ENCODE data around the gene OSBPL2. TPM values are rescaled to one million over a fixed set of nuclear protein-coding genes. Genes with fewer than 3 reads are reported as not detected.

OSBPL2 gene
- total and polyA plus RNA-seq, 2 donors (not counting 3 experiments of a cell fraction or from before 2014, with no cell fraction given) = 13.1 to 33.0 TPM

- ChIA-PET POLR2A (no interaction called here), CTCF (no interaction called here)
- H3K9me1 ChIP-seq (replicated peaks; ENCODE audit: control insufficient read depth, extremely low read depth, insufficient read depth, low read length) = no peaks in the 10 kb centered on the region
- H3K27ac ChIP-seq (ENCODE audit: insufficient read depth, low read depth, low read length) = no peak overlapping the region
- dilution Hi-C loops (cut with MboI; ENCODE audit: extremely low pct_ligation_motif_present, low sequenced_read_pairs) = no loop called here
- FAIRE-seq = no peak
- no peak overlapping the region for H3K4me3 ChIP-seq (replicated peaks in 1 of 3; ENCODE audit: insufficient read depth in 1 of 3, low read depth in 1 of 3, low read length in 3 of 3)
- BruUV-seq (replicated peaks) = no TSS peak
- no peak overlapping the region for H2AFZ ChIP-seq (ENCODE audit: low read depth, low read length)
- no peaks in the 10 kb centered on the region for H4K20me1 ChIP-seq (replicated peaks; ENCODE audit: control insufficient read depth, extremely low read depth, insufficient read depth, low read length)
- H3K79me2 ChIP-seq (ENCODE audit: control insufficient read depth, insufficient read depth, low read length) = no peaks in the 10 kb centered on the region
- H3K4me2 ChIP-seq (ENCODE audit: insufficient read depth, low read length) = no peak overlapping the region
- H3K27me3 ChIP-seq (ENCODE audit: control insufficient read depth in 2 of 2, insufficient read depth in 2 of 2, low read length in 2 of 2) = no peaks in the 10 kb centered on the region
- H3K4me1 ChIP-seq (ENCODE audit: control insufficient read depth, extremely low read depth, insufficient read depth, low read length) = no peaks in the 10 kb centered on the region
- no peaks in the 10 kb centered on the region for H3K9me3 ChIP-seq (replicated peaks; ENCODE audit: control insufficient read depth, insufficient read depth, low read length)
- DNase-seq (ENCODE audit: low read depth, low spot score) = no peak
- intact Hi-C loops (cut with micrococcal nuclease) = loop anchor here (10.0 kb wide), 1 partner anchor 254 kb away; no protein-coding TSS in a partner anchor
- H3K36me3 ChIP-seq (ENCODE audit: control insufficient read depth in 2 of 2, extremely low read depth in 1 of 2, insufficient read depth in 2 of 2, low read length in 2 of 2) = peaks cover 7 to 18% of the 10 kb centered on the region in 2 experiments
- TF ChIP-seq FOS (IDR thresholded peaks at IDR 0.05; ENCODE audit: borderline replicate concordance, insufficient read depth, low read length) = no peak
- TF ChIP-seq GATA2 (IDR thresholded peaks at IDR 0.05; ENCODE audit: insufficient read depth, insufficient read length, low read depth, low read length) = no peak
- TF ChIP-seq POLR2AphosphoS5 (IDR thresholded peaks at IDR 0.05; ENCODE audit: insufficient read depth, low read depth, low read length) = no peak
- TF ChIP-seq MYC (IDR thresholded peaks at IDR 0.05; ENCODE audit: low read depth, low read length) = no peak
- no peak for TF ChIP-seq POLR2A (IDR thresholded peaks at IDR 0.05; ENCODE audit: low read depth, low read length)
- TF ChIP-seq JUN (IDR thresholded peaks at IDR 0.05; ENCODE audit: borderline replicate concordance, insufficient read depth, insufficient read length, low read depth) = no peak
- no peak for TF ChIP-seq CTCF (IDR thresholded peaks at IDR 0.05; ENCODE audit: extremely low read depth in 1 of 2, insufficient read depth in 1 of 2, low read depth in 1 of 2, low read length in 2 of 2)
- TF ChIP-seq MAX (IDR thresholded peaks at IDR 0.05; ENCODE audit: insufficient read depth, insufficient read length) = no peak
- no peak for TF ChIP-seq EZH2 (IDR thresholded peaks at IDR 0.05; ENCODE audit: borderline replicate concordance, low read depth, low read length, severe bottlenecking)
- no peak overlapping the region for H3K9ac ChIP-seq (replicated peaks; ENCODE audit: extremely low read depth, insufficient read depth, low read length)
Measured at GRCh38 chr20:62268228-62268900, 30.0 kb downstream of the OSBPL2 start.

Measured in endothelial cell of umbilical vein (primary cell).